ENCODE results near the gene CYB5R4.

The CYB5R4 gene

GRCh38 chr6:83867527-83868161 is 8.2 kb downstream of the CYB5R4 start:
- H3K4me3 ChIP-seq (ENCODE audit: low read depth, low read length) = no peak overlapping the region
- DNase-seq (ENCODE audit: low read depth) = peak; percentile 84
- TF ChIP-seq POLR2A (IDR thresholded peaks at IDR 0.05; ENCODE audit: extremely low read depth, insufficient read length) = no peak
- peak; percentile 28; the same call in 1 of the 2 replicates for TF ChIP-seq MYC (IDR thresholded peaks at IDR 0.05; ENCODE audit: low read depth, low read length)
- TF ChIP-seq CTCF (IDR thresholded peaks at IDR 0.05; ENCODE audit: low read depth, low read length) = no peak
- TF ChIP-seq MAX (IDR thresholded peaks at IDR 0.05; ENCODE audit: low read depth, low read length) = peak; percentile 73

- DNase-seq (ENCODE audit: low read depth) = no peak
- TF ChIP-seq MYC (IDR thresholded peaks at IDR 0.05; ENCODE audit: low read depth, low read length) (no peak), MAX (IDR thresholded peaks at IDR 0.05; ENCODE audit: low read depth, low read length) (no peak), POLR2A (IDR thresholded peaks at IDR 0.05; ENCODE audit: extremely low read depth, insufficient read length) (no peak), CTCF (IDR thresholded peaks at IDR 0.05; ENCODE audit: low read depth, low read length) (no peak)
- no peak overlapping the region for H3K4me3 ChIP-seq (ENCODE audit: low read depth, low read length)
These were observed 9.2 kb downstream of the CYB5R4 start for GRCh38 chr6:83868639-83869038.

GRCh38 chr6:83870649-83871048 is 11.2 kb downstream of the CYB5R4 start:
- TF ChIP-seq POLR2A (IDR thresholded peaks at IDR 0.05; ENCODE audit: extremely low read depth, insufficient read length) (no peak), MAX (IDR thresholded peaks at IDR 0.05; ENCODE audit: low read depth, low read length) (no peak), CTCF (IDR thresholded peaks at IDR 0.05; ENCODE audit: low read depth, low read length) (no peak), MYC (IDR thresholded peaks at IDR 0.05; ENCODE audit: low read depth, low read length) (no peak)
- no peak for DNase-seq (ENCODE audit: low read depth)
- H3K4me3 ChIP-seq (ENCODE audit: low read depth, low read length) = no peak overlapping the region

GRCh38 chr6:83872386-83873118 is 13.1 kb downstream of the CYB5R4 start:
- no peak for TF ChIP-seq MYC (IDR thresholded peaks at IDR 0.05; ENCODE audit: low read depth, low read length)
- TF ChIP-seq MAX (IDR thresholded peaks at IDR 0.05; ENCODE audit: low read depth, low read length) = no peak
- TF ChIP-seq POLR2A (IDR thresholded peaks at IDR 0.05; ENCODE audit: extremely low read depth, insufficient read length) = no peak
- no peak for TF ChIP-seq CTCF (IDR thresholded peaks at IDR 0.05; ENCODE audit: low read depth, low read length)
- DNase-seq (ENCODE audit: low read depth) = no peak
- H3K4me3 ChIP-seq (ENCODE audit: low read depth, low read length) = no peak overlapping the region

GRCh38 chr6:83873869-83874268 is 14.4 kb downstream of the CYB5R4 start:
- no peak overlapping the region for H3K4me3 ChIP-seq (ENCODE audit: low read depth, low read length)
- no peak for TF ChIP-seq POLR2A (IDR thresholded peaks at IDR 0.05; ENCODE audit: extremely low read depth, insufficient read length)
- no peak for TF ChIP-seq MYC (IDR thresholded peaks at IDR 0.05; ENCODE audit: low read depth, low read length)
- no peak for TF ChIP-seq CTCF (IDR thresholded peaks at IDR 0.05; ENCODE audit: low read depth, low read length)
- TF ChIP-seq MAX (IDR thresholded peaks at IDR 0.05; ENCODE audit: low read depth, low read length) = no peak
- peak; percentile 26 for DNase-seq (ENCODE audit: low read depth)

Measured in NB4 (cell line).